Measurements from ENCODE around the gene USP3. TPM values are rescaled to one million over a fixed set of nuclear protein-coding genes. Genes with fewer than 3 reads are reported as not detected.

Gene USP3
- polyA plus RNA-seq, 1 of the 3 experiments (the other 2 are of a cell fraction), result 9.3 TPM

DNA sequence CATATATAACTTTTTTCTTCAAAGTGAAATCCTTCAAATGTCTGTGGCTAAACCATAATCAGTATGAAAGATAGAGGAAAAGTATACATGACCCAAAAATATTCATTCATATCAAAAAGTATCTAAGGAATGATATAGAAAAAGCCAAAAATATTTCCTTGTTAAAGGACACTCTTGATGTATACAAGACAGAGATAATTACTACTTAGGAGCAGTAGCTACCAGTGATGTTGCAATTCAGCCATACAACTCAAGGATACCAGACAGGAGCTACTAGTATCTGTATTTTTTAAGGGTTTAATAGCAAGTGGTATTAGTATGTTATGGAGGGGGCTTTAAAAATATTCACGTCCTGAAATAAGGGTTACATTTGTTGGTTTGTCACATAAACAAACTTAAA, 129.8 kb downstream of the USP3 start:
- CTCF ChIA-PET, result interaction anchor here (1.2 kb wide), 1 partner anchor 24 kb away, joined by 7 read pairs; no protein-coding TSS in a partner anchor
- TF ChIP-seq NRF1 (IDR thresholded peaks at IDR 0.05; ENCODE audit: low read depth, low read length), result no peak
- no peak for TF ChIP-seq RFX5 (IDR thresholded peaks at IDR 0.05; ENCODE audit: low read length)
- TF ChIP-seq TAF1 (IDR thresholded peaks at IDR 0.05; ENCODE audit: borderline replicate concordance, low read depth, low read length), result no peak
- TF ChIP-seq RCOR1 (IDR thresholded peaks at IDR 0.05; ENCODE audit: low read length), result no peak
- no peak for TF ChIP-seq MXI1 (IDR thresholded peaks at IDR 0.05; ENCODE audit: low read depth, low read length)
- no peak for TF ChIP-seq EP300 (IDR thresholded peaks at IDR 0.05; ENCODE audit: borderline replicate concordance in 1 of 2, low read depth in 1 of 2, low read length in 1 of 2)
- TF ChIP-seq, protein P1, sequence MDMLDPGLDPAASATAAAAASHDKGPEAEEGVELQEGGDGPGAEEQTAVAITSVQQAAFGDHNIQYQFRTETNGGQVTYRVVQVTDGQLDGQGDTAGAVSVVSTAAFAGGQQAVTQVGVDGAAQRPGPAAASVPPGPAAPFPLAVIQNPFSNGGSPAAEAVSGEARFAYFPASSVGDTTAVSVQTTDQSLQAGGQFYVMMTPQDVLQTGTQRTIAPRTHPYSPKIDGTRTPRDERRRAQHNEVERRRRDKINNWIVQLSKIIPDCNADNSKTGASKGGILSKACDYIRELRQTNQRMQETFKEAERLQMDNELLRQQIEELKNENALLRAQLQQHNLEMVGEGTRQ (IDR thresholded peaks at IDR 0.05; ENCODE audit: borderline replicate concordance, low read depth, low read length), result no peak
- TF ChIP-seq, protein P2, sequence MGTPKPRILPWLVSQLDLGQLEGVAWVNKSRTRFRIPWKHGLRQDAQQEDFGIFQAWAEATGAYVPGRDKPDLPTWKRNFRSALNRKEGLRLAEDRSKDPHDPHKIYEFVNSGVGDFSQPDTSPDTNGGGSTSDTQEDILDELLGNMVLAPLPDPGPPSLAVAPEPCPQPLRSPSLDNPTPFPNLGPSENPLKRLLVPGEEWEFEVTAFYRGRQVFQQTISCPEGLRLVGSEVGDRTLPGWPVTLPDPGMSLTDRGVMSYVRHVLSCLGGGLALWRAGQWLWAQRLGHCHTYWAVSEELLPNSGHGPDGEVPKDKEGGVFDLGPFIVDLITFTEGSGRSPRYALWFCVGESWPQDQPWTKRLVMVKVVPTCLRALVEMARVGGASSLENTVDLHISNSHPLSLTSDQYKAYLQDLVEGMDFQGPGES (IDR thresholded peaks at IDR 0.05; ENCODE audit: low read depth, low read length), result no peak
- TF ChIP-seq, protein P3, sequence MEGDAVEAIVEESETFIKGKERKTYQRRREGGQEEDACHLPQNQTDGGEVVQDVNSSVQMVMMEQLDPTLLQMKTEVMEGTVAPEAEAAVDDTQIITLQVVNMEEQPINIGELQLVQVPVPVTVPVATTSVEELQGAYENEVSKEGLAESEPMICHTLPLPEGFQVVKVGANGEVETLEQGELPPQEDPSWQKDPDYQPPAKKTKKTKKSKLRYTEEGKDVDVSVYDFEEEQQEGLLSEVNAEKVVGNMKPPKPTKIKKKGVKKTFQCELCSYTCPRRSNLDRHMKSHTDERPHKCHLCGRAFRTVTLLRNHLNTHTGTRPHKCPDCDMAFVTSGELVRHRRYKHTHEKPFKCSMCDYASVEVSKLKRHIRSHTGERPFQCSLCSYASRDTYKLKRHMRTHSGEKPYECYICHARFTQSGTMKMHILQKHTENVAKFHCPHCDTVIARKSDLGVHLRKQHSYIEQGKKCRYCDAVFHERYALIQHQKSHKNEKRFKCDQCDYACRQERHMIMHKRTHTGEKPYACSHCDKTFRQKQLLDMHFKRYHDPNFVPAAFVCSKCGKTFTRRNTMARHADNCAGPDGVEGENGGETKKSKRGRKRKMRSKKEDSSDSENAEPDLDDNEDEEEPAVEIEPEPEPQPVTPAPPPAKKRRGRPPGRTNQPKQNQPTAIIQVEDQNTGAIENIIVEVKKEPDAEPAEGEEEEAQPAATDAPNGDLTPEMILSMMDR (IDR thresholded peaks at IDR 0.05), result no peak
- TF ChIP-seq GABPA (IDR thresholded peaks at IDR 0.05; ENCODE audit: low read depth), result no peak
- TF ChIP-seq POLR2AphosphoS5 (IDR thresholded peaks at IDR 0.05; ENCODE audit: low read depth, low read length), result no peak
- no peak for TF ChIP-seq CHD2 (IDR thresholded peaks at IDR 0.05; ENCODE audit: low read length, partially characterized antibody)
- no peak for TF ChIP-seq TEAD4 (IDR thresholded peaks at IDR 0.05; ENCODE audit: borderline replicate concordance, insufficient read depth)
- no peak for TF ChIP-seq FOSL2 (IDR thresholded peaks at IDR 0.05; ENCODE audit: borderline replicate concordance, low read depth)
- no peak for TF ChIP-seq YY1 (IDR thresholded peaks at IDR 0.05; ENCODE audit: low read depth)
- no peak for TF ChIP-seq SMC3 (IDR thresholded peaks at IDR 0.05; ENCODE audit: low read depth, low read length)
- peaks cover 55 to 78% of the 10 kb centered on the region in 2 experiments for H3K36me3 ChIP-seq (replicated peaks in 1 of 2; ENCODE audit: control insufficient read depth in 1 of 2, insufficient read depth in 2 of 2, low read length in 1 of 2)

More for the DNA sequence above, 129.8 kb downstream of the USP3 start:
- Histone ChIP-seq H3K9ac (no peak overlapping the region), H3K9me2 (no peaks in the 10 kb centered on the region), H3K27ac (ENCODE audit: low read depth in 2 of 2, low read length in 1 of 2) (no peak overlapping the region), H3F3A (replicated peaks; ENCODE audit: insufficient read depth) (no peaks in the 10 kb centered on the region), H4K20me1 (ENCODE audit: insufficient read depth) (no peaks in the 10 kb centered on the region), H3K79me2 (ENCODE audit: insufficient read depth) (no peaks in the 10 kb centered on the region), H3K27me3 (ENCODE audit: insufficient read depth) (no peaks in the 10 kb centered on the region), H3K4me2 (no peak overlapping the region), H3K4me3 (ENCODE audit: low read depth in 2 of 2, low read length in 1 of 2) (no peak overlapping the region), H3K9me3 (no peaks in the 10 kb centered on the region), H3K4me1 (ENCODE audit: control insufficient read depth in 1 of 2, insufficient read depth in 2 of 2, low read depth in 1 of 2, low read length in 1 of 2) (no peaks in the 10 kb centered on the region), H2AFZ (ENCODE audit: low read depth) (no peak overlapping the region)
- DNase-seq, result no peak
- 100% methylated on average over 1 of the region's 1 CpG for WGBS (ENCODE audit: low lambda C conversion rate)
- POLR2A ChIA-PET, result no interaction called here

Data from SK-N-SH (cell line).